Endodermal cell (in vitro differentiated cells): ENCODE measurements around the gene ZNF552. TPM values are rescaled to one million over a fixed set of nuclear protein-coding genes. Genes with fewer than 3 reads are reported as not detected.
A peak's percentile ranks its signal among the peaks of the same experiment; 100 is the strongest.
"Not testable (repeated sequence)": the region's sequence is repeated elsewhere in the genome, so short reads cannot be mapped to it uniquely, and the experiment has no call there.

ENCODE experiments used
- DNase-seq: peaks from one replicate; pipeline ENCODE4 v3.0.0-alpha.2; 2017
- H3K27ac ChIP-seq: 2 replicates; pipeline ENCODE4 v1.5.1; 2013; ENCODE audit warnings: mild to moderate bottlenecking, low read depth, low read length, moderate library complexity
- H3K27me3 ChIP-seq: 2 replicates; pipeline ENCODE4 v1.6.1; 2013; ENCODE audit warnings: mild to moderate bottlenecking, low read length, moderate library complexity; ENCODE audit not compliant: insufficient read depth, control insufficient read depth, poor library complexity, severe bottlenecking
- H3K36me3 ChIP-seq: 2 replicates; pipeline ENCODE4 v1.7.0; 2013; ENCODE audit warnings: mild to moderate bottlenecking, low read length, moderate library complexity; ENCODE audit not compliant: control insufficient read depth, insufficient read depth
- H3K4me1 ChIP-seq: one replicate; pipeline ENCODE4 v1.7.0; 2013; ENCODE audit warnings: low read length; ENCODE audit not compliant: control insufficient read depth, insufficient read depth
- H3K4me3 ChIP-seq: 2 replicates; pipeline ENCODE4 v1.5.1; 2013; ENCODE audit warnings: mild to moderate bottlenecking, low read length, moderate library complexity
- H3K9ac ChIP-seq: 2 replicates; pipeline ENCODE4 v1.6.1; 2013; ENCODE audit warnings: mild to moderate bottlenecking, low read length, moderate library complexity; ENCODE audit not compliant: poor library complexity, severe bottlenecking; ENCODE audit errors: extremely low read depth
- H3K9me3 ChIP-seq: 2 replicates; pipeline ENCODE4 v1.6.1; 2013; ENCODE audit warnings: mild to moderate bottlenecking, low read length, moderate library complexity; ENCODE audit not compliant: control insufficient read depth
- H3K27ac Mint-ChIP-seq: 2 replicates; pipeline ENCODE4 v1.8.0; 2020; ENCODE audit warnings: mixed read lengths
- H3K27me3 Mint-ChIP-seq: 2 replicates; pipeline ENCODE4 v1.8.0; 2021; ENCODE audit warnings: mild to moderate bottlenecking, mixed read lengths; ENCODE audit not compliant: insufficient read depth
- H3K36me3 Mint-ChIP-seq: 2 replicates; pipeline ENCODE4 v1.8.0; 2020; ENCODE audit warnings: low read depth, mixed read lengths
- H3K4me1 Mint-ChIP-seq: 2 replicates; pipeline ENCODE4 v1.8.0; 2020; ENCODE audit warnings: mixed read lengths
- H3K4me3 Mint-ChIP-seq: 2 replicates; pipeline ENCODE4 v1.8.0; 2020; ENCODE audit warnings: mild to moderate bottlenecking, moderate library complexity, mixed read lengths
- H3K9me3 Mint-ChIP-seq: 2 replicates; pipeline ENCODE4 v1.8.0; 2020; ENCODE audit warnings: mild to moderate bottlenecking, mixed read lengths
- WGBS, 2 experiments: methylation state at CpG; one replicate each; pipeline versions ENCODE4 v1.1.5 to v1.1.7; 2013; ENCODE audit warnings: missing lambda C conversion rate in 2 of 2, mixed read lengths in 1 of 2; ENCODE audit not compliant: insufficient coverage in 1 of 2, insufficient read length in 1 of 2; 5-methylcytosine and 5-hydroxymethylcytosine counted together
- total RNA-seq, 2 donors: library from RNA; stranded (reverse); fragmentation: NEBNext Ultra II Directional in 1 of 2; extraction: Animal tissue kit (Norgen Biotek cat#: 25700) in 1 of 2; gene quantifications; 2 replicates in 1 of 2; 3 replicates in 1 of 2; pipeline ENCODE4 v1.2.1, GENCODE V29; 2021
- TF ChIP-seq, protein P1 (sequence below): fragments of 200-600 bp; sonication (generic); conservative IDR thresholded peaks from 2 replicates; pipeline ENCODE4 v1.5.0; 2021; ENCODE audit warnings: antibody characterized with exemption, mild to moderate bottlenecking

ZNF552 gene
- total RNA-seq, 2 donors from 2014 or later = 17.4 to 18.8 TPM

DNA sequence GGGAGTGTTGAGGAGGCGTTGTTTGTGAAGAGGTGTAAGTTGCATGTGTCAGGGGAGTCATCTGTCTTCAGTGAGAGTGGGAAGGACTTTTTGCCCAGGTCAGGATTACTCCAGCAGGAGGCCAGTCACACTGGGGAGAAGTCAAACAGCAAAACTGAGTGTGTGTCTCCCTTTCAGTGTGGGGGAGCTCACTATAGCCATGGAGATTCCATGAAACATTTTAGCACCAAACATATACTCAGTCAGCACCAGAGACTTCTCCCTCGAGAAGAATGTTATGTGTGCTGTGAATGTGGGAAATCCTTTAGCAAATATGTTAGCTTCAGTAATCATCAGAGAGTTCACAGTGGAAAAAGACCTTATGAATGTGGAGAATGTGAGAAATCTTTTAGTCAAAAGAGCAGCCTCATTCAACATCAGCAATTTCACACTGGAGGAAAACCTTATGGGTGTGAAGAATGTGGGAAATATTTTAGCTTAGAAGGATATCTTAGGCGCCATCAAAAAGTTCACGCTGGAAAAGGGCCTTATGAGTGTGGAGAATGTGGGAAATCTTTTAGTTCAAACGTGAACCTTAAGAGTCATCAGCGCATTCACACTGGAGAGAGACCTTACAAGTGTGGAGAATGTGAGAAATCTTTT, 26.5 kb upstream of the ZNF552 start:
- peak; percentile 51 for DNase-seq
- TF ChIP-seq, protein P1, sequence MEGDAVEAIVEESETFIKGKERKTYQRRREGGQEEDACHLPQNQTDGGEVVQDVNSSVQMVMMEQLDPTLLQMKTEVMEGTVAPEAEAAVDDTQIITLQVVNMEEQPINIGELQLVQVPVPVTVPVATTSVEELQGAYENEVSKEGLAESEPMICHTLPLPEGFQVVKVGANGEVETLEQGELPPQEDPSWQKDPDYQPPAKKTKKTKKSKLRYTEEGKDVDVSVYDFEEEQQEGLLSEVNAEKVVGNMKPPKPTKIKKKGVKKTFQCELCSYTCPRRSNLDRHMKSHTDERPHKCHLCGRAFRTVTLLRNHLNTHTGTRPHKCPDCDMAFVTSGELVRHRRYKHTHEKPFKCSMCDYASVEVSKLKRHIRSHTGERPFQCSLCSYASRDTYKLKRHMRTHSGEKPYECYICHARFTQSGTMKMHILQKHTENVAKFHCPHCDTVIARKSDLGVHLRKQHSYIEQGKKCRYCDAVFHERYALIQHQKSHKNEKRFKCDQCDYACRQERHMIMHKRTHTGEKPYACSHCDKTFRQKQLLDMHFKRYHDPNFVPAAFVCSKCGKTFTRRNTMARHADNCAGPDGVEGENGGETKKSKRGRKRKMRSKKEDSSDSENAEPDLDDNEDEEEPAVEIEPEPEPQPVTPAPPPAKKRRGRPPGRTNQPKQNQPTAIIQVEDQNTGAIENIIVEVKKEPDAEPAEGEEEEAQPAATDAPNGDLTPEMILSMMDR = no peak
- Histone ChIP-seq H3K9ac (peak overlapping the region; percentile 17), H3K4me1 (no peaks in the 10 kb centered on the region), H3K27ac (no peak overlapping the region), H3K36me3 (peaks cover 76% of the 10 kb centered on the region), H3K27me3 (no peaks in the 10 kb centered on the region), H3K9me3 (no peaks in the 10 kb centered on the region), H3K4me3 (no peak overlapping the region)
- H3K4me3 Mint-ChIP-seq = no peak overlapping the region
- no peak overlapping the region for H3K27ac Mint-ChIP-seq
- no peaks in the 10 kb centered on the region for H3K27me3 Mint-ChIP-seq
- 97 to 98% methylated on average over 4 to 5 of the region's 6 CpGs for WGBS, 2 experiments
- no peaks in the 10 kb centered on the region for H3K4me1 Mint-ChIP-seq
- peaks cover 81% of the 10 kb centered on the region for H3K36me3 Mint-ChIP-seq
- no peaks in the 10 kb centered on the region for H3K9me3 Mint-ChIP-seq

DNA sequence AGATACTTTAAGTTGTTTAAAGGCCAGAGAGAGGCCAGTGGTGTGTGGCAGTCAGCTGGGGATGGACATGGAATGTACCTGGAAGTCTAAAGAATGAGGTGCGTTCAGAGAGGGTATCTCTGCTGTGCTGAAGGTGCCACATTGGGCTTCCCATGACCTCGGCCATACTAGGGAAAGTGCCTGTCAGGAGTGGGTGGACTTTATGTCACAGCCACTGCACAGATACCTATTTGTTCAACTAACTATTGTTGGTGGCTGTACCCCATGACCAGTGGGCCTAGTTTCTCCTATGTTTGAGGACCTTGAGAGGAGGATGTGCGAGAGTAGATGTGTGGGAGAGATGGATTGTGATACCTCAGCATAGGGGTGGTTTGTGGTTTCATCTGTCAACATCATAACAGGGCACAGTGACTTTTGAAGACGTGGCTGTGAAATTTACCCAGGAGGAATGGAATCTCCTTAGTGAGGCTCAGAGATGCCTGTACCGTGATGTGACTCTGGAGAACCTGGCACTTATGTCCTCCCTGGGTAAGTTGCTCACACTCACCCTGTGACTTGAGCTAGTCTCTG, 24.0 kb upstream of the ZNF552 start:
- not testable (repeated sequence) for H3K27ac ChIP-seq, H3K4me3 Mint-ChIP-seq, H3K4me1 ChIP-seq, H3K4me1 Mint-ChIP-seq, H3K9ac ChIP-seq, H3K27me3 ChIP-seq, H3K9me3 Mint-ChIP-seq, H3K4me3 ChIP-seq, H3K9me3 ChIP-seq, H3K27me3 Mint-ChIP-seq
- 95 to 100% methylated on average over 2 to 4 of the region's 5 CpGs for WGBS, 2 experiments
- H3K36me3 Mint-ChIP-seq = peaks cover 64% of the 10 kb centered on the region
- H3K36me3 ChIP-seq = peaks cover 51% of the 10 kb centered on the region
- peak overlapping the region; percentile 52 for H3K27ac Mint-ChIP-seq
- DNase-seq = peak; percentile 25

- not testable (repeated sequence) for H3K4me1 ChIP-seq, H3K27ac ChIP-seq, H3K27me3 Mint-ChIP-seq, H3K4me1 Mint-ChIP-seq, H3K9me3 ChIP-seq, DNase-seq, H3K9ac ChIP-seq, H3K4me3 ChIP-seq, H3K4me3 Mint-ChIP-seq, H3K27me3 ChIP-seq, H3K27ac Mint-ChIP-seq, H3K9me3 Mint-ChIP-seq
- peaks cover 38% of the 10 kb centered on the region for H3K36me3 ChIP-seq
- peaks cover 57% of the 10 kb centered on the region for H3K36me3 Mint-ChIP-seq
- 99 to 100% methylated on average over 3 of the region's 5 CpGs for WGBS, 2 experiments
Measured at GRCh38 chr19:57836991-57837390, 22.3 kb upstream of the ZNF552 start.

GRCh38 chr19:57830071-57830602, 15.4 kb upstream of the ZNF552 start, which contains the start of gene ZNF587B:
Gene ZNF587B (plus strand): TSS chr19:57830299. CDS start chr19:57830529, 230 bp downstream.
- 1 to 3% methylated on average over 6 to 22 of the region's 22 CpGs for WGBS, 2 experiments
- peak within 1 kb of the TSS; percentile 99 for H3K27ac Mint-ChIP-seq
- Histone ChIP-seq H3K27ac (peak within 1 kb of the TSS; percentile 93), H3K9me3 (peaks cover 9% of the 10 kb centered on the region), H3K9ac (peak within 1 kb of the TSS; percentile 92), H3K27me3 (no peaks in the 10 kb centered on the region), H3K4me1 (no peaks in the 10 kb centered on the region), H3K4me3 (peak within 1 kb of the TSS; percentile 81), H3K36me3 (peaks cover 32% of the 10 kb centered on the region)
- H3K27me3 Mint-ChIP-seq = no peaks in the 10 kb centered on the region
- H3K36me3 Mint-ChIP-seq = peaks cover 44% of the 10 kb centered on the region
- TF ChIP-seq, protein P1 = peak; percentile 61
- H3K4me1 Mint-ChIP-seq = peaks cover 35% of the 10 kb centered on the region
- H3K9me3 Mint-ChIP-seq = peaks cover 5% of the 10 kb centered on the region
- H3K4me3 Mint-ChIP-seq = peak within 1 kb of the TSS; percentile 86
- peak; percentile 97 for DNase-seq
